Ishikawa (cell line): Measurements from ENCODE around the gene NR3C1.

Experiments
- CEBPB ChIP-seq: IDR thresholded peaks from 2 replicates; pipeline ENCODE4 v1.6.1; 2012
- CREB1 ChIP-seq: IDR thresholded peaks from 2 replicates; pipeline ENCODE4 v1.6.1; 2012; ENCODE audit warnings: low read depth
- EGR1 ChIP-seq: IDR thresholded peaks from 2 replicates; pipeline ENCODE4 v1.6.1; 2012
- EP300 ChIP-seq: IDR thresholded peaks from 2 replicates; pipeline ENCODE4 v1.6.1; 2012; ENCODE audit warnings: borderline replicate concordance
- FOXM1 ChIP-seq: IDR thresholded peaks from 2 replicates; pipeline ENCODE4 v1.6.1; 2012; ENCODE audit warnings: low read depth, borderline replicate concordance
- MAX ChIP-seq: IDR thresholded peaks from 2 replicates; pipeline ENCODE4 v1.6.1; 2012
- NFIC ChIP-seq: IDR thresholded peaks from 2 replicates; pipeline ENCODE4 v1.6.1; 2012
- RAD21 ChIP-seq: IDR thresholded peaks from 2 replicates; pipeline ENCODE4 v1.6.1; 2012; ENCODE audit warnings: low read depth
- TAF1 ChIP-seq: IDR thresholded peaks from 2 replicates; pipeline ENCODE4 v1.6.1; 2012; ENCODE audit warnings: low read depth, mild to moderate bottlenecking
- TCF12 ChIP-seq: IDR thresholded peaks from 2 replicates; pipeline ENCODE4 v1.6.1; 2012; ENCODE audit warnings: low read depth
- TEAD4 ChIP-seq: IDR thresholded peaks from 2 replicates; pipeline ENCODE4 v1.6.1; 2012
- YY1 ChIP-seq: IDR thresholded peaks from 2 replicates; pipeline ENCODE4 v1.6.1; 2012; ENCODE audit warnings: low read depth
- ZBTB7A ChIP-seq: IDR thresholded peaks from 2 replicates; pipeline ENCODE4 v1.6.1; 2012; ENCODE audit warnings: low read depth
- TF ChIP-seq, protein P1 (sequence below): IDR thresholded peaks from 2 replicates; pipeline ENCODE4 v1.6.1; 2012; ENCODE audit warnings: low read depth, mild to moderate bottlenecking

DNA sequence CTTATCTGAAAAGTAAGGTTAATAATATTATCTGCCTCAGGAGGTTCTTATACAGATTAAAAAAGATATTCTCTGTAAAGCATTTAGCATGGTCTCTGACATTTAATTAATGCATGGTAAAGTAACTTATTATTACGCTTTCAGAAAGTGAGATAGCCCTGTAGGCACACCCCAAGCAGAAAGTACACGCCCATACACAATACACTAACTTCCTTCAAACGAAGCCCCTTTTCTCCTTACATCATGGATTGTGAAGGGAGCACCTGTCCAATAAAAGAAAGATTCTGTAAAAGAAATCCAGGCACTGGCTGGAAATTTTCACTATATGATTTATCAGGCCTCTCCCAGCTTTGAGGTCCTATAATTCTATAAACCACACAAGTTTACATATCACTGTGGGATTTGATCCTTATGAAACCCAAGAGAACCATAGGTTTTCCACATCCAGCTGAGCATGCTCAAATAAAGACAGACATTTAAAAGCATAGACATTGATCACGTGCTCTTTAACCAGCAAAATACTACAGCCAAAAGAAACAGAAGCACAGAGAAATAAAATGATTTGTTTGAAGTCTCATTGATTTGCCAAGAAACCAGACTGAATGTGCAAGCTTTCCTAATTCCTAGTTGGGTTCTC lies 14.1 kb upstream of the NR3C1 start:
- TF ChIP-seq CEBPB: no peak
- TF ChIP-seq TCF12: no peak
- TF ChIP-seq EGR1: no peak
- no peak for TF ChIP-seq ZBTB7A
- TF ChIP-seq YY1: no peak
- TF ChIP-seq FOXM1: no peak
- TF ChIP-seq TEAD4: no peak
- TF ChIP-seq TAF1: no peak
- TF ChIP-seq MAX: no peak
- no peak for TF ChIP-seq RAD21
- TF ChIP-seq, protein P1, sequence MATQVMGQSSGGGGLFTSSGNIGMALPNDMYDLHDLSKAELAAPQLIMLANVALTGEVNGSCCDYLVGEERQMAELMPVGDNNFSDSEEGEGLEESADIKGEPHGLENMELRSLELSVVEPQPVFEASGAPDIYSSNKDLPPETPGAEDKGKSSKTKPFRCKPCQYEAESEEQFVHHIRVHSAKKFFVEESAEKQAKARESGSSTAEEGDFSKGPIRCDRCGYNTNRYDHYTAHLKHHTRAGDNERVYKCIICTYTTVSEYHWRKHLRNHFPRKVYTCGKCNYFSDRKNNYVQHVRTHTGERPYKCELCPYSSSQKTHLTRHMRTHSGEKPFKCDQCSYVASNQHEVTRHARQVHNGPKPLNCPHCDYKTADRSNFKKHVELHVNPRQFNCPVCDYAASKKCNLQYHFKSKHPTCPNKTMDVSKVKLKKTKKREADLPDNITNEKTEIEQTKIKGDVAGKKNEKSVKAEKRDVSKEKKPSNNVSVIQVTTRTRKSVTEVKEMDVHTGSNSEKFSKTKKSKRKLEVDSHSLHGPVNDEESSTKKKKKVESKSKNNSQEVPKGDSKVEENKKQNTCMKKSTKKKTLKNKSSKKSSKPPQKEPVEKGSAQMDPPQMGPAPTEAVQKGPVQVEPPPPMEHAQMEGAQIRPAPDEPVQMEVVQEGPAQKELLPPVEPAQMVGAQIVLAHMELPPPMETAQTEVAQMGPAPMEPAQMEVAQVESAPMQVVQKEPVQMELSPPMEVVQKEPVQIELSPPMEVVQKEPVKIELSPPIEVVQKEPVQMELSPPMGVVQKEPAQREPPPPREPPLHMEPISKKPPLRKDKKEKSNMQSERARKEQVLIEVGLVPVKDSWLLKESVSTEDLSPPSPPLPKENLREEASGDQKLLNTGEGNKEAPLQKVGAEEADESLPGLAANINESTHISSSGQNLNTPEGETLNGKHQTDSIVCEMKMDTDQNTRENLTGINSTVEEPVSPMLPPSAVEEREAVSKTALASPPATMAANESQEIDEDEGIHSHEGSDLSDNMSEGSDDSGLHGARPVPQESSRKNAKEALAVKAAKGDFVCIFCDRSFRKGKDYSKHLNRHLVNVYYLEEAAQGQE: no peak
- TF ChIP-seq CREB1: no peak
- TF ChIP-seq EP300: no peak
- TF ChIP-seq NFIC: no peak
